GM18909 (cell line): Measurements from ENCODE around the gene NPNT.

Source experiments
- ATAC-seq: cut with Tn5 transposase; IDR thresholded peaks from one replicate; pipeline ENCODE4 v1.9.1; 2021; ENCODE audit warnings: mild to moderate bottlenecking; ENCODE audit not compliant: unreplicated experiment, poor library complexity

NPNT gene

GRCh38 chr4:105912633-105913032 is 17.4 kb downstream of the NPNT start:
- ATAC-seq, result no peak

- no peak for ATAC-seq
Observed at GRCh38 chr4:105917171-105917685, 22.0 kb downstream of the NPNT start.

GRCh38 chr4:105921301-105921700 is 26.0 kb downstream of the NPNT start:
- no peak for ATAC-seq

GRCh38 chr4:105923497-105924238 is 28.4 kb downstream of the NPNT start:
- no peak for ATAC-seq

DNA sequence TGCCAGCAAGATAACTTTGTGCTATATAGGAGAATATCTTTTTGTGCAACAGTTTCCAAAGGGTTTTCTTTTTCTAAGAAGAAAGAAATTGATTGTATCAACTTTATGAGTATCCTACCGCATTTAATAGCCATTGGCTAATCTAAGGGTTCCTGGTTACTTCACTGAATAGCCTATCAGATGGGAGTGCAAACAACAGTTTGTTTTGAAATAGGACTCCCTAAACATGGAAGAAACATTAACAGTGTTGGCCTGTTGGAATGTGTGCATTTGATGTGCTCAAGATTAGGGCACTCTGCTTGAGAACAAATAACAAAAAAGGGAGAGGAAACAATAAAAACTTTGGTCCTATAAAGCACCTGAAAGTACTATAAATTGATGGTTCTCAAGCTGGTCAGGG is 29.1 kb downstream of the NPNT start:
- no peak for ATAC-seq

DNA sequence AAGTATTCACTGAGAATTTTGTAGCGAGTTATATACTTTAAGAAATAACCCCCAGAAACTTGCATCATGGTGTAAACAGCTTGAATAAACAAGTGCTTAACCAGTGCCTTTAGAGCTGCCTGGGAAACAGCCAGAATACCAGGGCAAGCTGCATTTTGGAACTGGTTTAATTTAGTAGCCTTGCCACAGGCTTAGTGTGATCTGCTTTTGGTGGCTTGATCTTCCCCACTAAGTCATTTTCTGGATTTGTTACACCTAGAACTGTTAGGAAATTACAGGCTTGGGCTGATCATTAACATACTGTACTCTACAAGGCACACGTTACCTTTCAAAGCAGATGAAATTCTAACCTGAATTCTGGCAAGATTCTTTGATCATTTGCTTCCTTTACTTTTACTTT is 35.4 kb downstream of the NPNT start:
- ATAC-seq, result no peak

DNA sequence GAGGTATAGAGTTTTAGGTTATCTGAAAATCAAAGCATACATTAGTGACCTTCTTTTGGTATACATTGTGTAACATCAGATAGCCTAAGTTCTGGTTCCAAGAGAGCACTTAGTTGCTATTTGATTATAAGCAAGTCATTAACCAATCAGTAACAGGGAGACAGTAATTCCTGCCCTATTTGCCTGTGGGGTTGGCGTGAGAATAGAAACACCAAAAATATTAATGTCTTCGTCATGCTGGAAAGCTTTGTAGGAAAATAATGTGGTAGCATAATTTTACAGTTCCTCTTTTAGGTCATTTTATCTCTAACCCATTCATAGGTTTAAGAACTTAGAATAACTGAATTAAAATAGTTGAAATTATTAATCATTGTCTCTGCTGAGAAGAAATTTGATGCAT is 37.8 kb downstream of the NPNT start:
- ATAC-seq, result no peak

DNA sequence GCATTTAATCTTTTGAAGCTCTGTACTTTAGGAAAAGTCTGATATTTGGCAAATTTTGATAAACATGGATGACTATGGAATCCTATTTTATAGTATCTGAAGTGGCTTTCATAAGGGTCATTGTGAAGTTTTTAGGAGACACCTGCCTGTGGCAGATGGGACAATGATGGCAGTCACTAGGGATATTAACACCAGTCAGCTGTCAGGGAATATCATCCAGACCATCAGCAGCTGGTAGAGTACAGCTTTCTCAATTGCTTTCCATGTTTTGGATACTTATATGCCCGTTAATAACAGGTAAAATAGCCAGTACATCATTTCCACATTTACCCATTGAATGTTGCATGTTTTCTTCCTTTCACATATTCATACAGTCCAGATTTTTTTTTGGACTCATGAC is 39.1 kb downstream of the NPNT start:
- no peak for ATAC-seq

DNA sequence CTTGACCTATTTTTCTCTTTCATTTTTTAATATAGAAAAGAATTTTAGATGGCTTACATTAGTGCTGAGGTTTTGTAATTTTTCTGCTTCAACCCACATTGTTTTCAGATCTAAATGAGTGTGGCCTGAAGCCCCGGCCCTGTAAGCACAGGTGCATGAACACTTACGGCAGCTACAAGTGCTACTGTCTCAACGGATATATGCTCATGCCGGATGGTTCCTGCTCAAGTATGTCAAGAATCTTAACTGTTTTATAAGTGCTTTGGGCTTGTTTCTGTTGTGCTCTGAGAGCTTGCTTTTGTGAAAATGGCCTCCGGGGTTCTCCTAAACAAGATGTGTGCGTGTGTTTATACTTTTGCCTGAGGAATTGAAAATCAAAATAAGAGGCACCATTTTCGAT is 41.6 kb downstream of the NPNT start:
- no peak for ATAC-seq

- ATAC-seq, result no peak
Observed at GRCh38 chr4:105937759-105938158, 42.5 kb downstream of the NPNT start.

- no peak for ATAC-seq
Observed at GRCh38 chr4:105943234-105943633, 48.0 kb downstream of the NPNT start.

GRCh38 chr4:105944540-105944939 is 49.3 kb downstream of the NPNT start:
- no peak for ATAC-seq

GRCh38 chr4:105946771-105947170 is 51.5 kb downstream of the NPNT start:
- ATAC-seq, result no peak

- ATAC-seq, result no peak
Observed at GRCh38 chr4:105950701-105951100, 55.4 kb downstream of the NPNT start.

GRCh38 chr4:105951198-105951597 is 55.9 kb downstream of the NPNT start:
- no peak for ATAC-seq

GRCh38 chr4:105952591-105952990 is 57.3 kb downstream of the NPNT start:
- no peak for ATAC-seq

DNA sequence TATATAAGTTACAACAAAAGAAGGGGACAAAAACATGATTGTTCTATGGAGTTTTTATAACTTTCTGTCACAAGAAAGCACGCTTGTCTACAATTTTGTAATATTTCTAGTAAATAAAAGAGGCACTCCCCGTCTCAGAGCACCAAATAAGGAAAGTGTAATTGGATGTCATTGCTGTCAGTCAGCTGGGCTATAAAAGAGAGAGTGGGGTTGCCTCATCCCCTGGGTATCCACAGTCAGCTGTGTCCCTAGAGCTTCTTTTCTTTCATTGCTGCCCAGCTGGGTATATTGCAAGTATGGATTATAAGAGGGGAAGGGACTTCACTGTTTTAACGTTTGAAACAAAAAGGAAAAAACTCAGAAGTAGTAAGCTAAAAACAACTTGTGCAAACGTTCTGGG is 61.3 kb downstream of the NPNT start:
- no peak for ATAC-seq

DNA sequence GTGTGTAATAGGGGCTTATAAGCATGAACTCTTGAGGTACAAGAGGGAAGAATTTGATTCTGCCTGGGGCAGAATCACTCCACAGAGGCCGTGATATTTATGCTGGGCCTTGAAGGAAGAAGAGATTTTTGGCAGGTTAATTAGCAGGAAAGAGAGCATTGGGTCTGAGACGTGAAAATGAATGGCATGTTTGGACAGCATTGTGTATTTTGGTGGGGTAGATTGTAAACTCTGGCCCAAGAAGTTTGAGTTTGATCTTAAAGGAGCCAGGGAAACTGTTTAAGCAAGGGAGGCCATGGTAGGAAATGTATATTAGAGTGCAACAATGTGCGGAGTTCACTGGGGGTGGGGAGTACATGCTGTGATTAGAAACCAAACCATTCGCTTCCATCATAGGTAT is 62.4 kb downstream of the NPNT start:
- ATAC-seq, result no peak

- no peak for ATAC-seq
Observed at GRCh38 chr4:105963461-105964400, 68.5 kb downstream of the NPNT start.

DNA sequence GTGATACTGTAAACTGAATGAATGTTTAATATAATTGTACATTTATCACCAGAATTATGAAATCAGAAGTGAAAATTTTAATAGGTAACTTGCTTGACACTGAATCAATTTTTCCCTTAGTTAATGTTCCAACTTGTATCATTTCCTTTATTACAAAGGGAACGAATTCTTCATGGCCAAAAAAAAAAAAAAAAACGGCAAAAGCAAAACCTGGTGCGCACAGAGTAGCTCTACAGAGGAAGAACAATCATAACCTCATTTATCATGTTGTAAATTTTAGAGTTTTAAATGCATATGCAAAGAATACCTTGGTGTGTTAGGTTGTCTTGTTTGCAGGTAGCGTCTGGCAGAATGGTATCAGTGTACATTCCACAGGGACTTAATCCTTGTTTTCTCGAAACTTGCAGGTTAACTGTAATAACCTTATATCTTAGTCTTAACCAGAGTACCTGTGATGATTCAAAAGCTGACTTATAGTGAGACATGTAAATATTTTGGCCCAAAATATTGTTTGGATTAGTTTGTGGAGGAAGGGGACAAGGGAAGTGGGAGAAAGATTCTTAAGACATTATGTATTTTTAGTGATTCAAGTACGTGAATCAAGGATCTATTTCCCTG is 70.0 kb downstream of the NPNT start:
- no peak for ATAC-seq

- no peak for ATAC-seq
Observed at GRCh38 chr4:105966051-105966450, 70.8 kb downstream of the NPNT start.
